GM18508 (cell line): ENCODE measurements around the gene IST1.
A peak's percentile ranks its signal among the peaks of the same experiment; 100 is the strongest.

Experiments
- ATAC-seq: cut with Tn5 transposase; IDR thresholded peaks from one replicate; pipeline ENCODE4 v1.9.1; 2021; ENCODE audit warnings: moderate number of reproducible peaks; ENCODE audit not compliant: insufficient read depth, unreplicated experiment

Gene IST1

DNA sequence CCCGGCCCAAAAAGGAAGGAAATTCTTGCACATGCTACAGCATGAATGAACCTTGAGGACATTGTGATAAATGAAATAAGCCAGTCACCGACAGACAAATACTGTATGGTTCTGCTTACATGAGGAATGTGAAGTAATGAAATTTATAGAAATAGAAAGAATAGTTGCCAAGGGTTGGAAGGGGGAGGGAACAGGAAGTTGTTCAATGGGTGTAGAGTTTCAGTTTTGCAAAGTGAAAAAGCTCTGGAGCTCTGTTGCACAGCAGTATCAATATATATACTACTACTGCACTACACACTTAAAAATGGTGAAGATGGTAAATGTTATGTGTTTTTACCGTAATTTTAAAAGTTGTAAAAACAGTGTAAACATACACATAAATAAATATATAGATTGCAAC is 61.2 kb downstream of the IST1 start:
- no peak for ATAC-seq

DNA sequence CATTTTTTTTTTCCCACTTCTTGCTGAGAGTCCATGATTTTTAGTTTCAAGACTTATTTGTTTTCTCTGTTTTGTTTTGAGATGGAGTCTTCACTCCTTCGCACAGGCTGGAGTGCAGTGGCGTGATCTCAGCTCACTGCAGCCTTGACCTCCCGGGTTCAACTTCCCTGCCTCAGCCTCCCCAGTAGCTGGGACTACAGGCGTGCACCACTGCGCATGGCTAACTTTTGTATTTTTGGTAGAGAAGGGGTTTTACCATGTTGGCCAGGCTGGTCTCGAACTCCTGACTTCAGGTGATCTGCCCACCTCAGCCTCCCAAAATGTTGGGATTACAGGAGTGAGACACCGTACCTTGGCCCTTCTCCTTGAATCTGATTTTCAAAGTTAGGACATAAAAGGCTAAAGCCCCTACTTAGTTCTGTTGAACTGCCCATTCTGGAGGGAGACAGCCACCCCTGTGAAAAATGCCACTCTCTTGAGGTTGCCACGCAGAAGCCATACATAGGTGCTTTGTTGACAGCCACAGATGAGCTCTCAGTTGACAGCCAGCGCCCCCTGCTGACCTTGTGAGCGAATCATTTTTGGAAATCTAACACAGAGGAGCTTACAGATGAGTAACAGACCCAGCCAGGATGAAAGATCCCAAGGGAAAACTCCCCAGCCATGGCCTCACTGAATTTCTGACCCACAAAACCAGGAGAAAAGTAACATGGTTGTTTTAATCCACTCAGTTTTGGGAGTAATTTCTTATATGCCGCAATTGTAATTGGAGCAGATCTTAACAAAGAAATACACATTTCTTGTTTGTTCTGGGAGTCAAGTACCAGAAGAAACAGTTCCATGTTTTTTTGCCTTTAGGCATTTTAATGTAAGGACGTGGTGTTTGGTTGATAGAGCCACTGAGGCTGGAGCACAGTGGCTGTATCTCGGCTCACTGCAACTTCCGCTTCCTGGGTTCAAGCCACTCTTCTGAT is 66.0 kb downstream of the IST1 start:
- peak; percentile 80 for ATAC-seq

DNA sequence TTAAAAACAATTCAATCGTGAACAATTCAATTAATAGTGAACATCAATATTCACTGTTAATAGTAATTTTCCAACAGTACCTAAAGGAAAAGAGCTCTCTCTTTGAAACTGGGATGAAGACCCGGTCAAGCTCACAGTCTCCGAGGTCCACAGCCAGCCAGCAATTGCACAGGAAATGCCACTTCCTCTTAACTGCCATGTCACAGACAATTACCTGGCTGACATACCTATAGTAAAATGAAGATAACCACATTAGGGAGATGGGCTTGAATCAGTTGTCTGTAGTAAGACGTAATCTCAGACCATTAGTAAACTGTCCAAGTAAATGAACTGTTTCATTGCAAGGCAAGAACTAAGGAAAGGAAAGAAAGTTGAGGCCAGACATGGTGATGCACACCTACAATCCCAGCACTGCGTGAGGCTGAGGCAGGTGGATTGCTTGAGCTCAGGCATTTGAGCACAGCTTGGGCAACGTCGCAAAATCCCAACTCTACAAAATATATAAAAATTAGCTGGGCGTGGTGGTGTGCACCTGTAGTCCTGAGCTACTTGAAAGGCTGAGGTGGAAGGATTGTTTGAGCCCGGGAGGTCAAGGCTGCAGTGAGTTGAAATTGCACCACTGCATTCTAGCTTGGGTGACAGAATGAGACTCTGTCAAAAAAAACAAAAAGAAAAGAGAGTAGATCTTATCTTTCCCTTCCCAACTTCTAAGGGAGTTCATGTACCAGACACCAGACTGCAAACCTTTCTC is 68.0 kb downstream of the IST1 start:
- no peak for ATAC-seq

DNA sequence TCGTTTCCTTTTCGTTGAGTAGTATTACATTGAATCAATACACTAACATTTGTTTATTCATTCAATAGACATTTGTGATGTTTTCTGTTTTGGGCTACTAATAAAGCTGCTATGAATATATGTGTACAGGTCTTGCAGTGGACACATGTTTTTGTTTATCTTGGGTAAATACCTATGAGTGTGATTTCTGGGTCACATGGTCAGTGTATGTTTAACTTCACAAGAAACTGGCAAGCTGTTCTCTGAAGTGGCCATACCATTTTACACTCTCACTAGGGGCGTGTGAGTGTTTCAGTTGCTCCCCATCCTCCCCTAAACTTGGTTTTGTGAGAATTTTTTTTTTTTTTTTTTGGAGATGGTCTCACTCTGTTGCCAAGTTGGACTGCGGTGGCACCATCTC is 69.9 kb downstream of the IST1 start:
- ATAC-seq: no peak

DNA sequence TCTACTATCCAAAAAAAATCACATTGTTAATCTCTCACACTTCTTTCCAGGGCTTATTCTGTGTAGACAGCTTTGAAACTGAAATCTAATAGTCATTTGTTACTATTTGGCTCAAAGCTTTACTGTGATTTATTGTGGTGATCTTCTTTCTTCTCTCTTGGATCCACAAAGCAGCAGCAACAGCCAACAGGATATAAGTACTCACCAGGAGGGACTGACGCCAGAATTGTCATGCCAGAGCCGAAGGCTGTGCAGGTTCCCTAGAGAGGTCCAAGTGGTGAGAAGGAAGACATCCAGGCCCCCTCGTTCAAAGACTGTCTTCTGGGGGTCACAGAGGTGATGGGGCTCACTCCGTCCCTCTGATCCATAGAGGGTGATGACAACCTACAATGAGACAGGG is 71.6 kb downstream of the IST1 start:
- no peak for ATAC-seq

DNA sequence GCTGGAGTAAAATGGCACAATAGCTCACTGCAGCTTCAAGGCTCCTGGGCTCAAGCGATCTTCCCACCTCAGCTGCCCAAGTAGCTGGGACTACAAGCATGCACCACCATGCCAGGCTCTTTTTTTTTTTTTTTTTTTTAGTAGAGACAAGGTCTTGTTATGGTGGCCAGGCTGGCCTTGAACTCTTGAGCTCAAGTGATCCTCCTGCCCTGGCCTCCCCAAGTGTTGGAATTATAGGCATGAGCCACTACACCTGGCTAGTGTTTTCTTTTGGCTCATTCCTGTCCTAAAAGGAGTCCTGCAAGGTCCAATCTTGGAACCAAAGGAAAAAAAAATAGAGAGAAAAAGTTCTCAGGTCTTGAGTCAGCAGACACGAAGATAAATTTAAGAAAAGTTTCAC is 74.0 kb downstream of the IST1 start:
- no peak for ATAC-seq

DNA sequence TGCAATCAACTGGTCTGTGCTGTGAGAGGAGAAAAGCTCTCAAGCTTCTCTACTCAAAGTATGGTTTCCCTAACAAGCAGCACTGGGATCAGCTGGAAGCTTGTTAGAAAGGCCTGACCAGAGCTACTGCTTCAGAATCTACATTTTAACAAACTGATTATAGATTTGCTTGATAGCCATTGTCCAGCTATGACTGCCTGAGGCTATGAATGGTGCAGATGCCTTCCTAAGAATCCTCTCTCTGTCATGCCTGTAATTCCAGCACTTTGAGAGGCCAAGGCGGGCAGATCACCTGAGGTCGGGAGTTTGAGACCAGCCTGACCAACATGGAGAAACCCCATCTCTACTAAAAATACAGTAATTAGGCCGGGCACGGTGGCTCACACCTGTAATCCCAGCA is 76.2 kb downstream of the IST1 start:
- ATAC-seq: no peak

DNA sequence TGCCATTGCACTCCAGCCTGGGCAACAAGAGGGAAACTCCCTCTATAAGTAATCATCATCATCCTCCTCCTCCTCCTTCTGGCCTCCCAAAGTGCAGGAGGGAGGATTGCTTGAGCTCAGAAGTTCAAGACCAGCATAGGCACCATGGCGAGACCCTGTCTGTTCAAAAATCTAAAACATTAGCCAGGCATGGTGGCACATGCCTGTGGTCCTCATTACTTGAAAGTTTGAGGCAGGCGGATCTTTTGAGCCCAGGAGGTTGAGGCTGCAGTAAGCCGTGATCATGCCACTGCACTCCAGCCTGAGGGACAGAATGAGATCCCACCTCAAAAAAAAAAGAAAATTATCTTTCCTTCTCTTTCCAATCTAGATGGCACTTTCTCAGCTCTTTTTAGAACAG is 77.0 kb downstream of the IST1 start:
- ATAC-seq: no peak

DNA sequence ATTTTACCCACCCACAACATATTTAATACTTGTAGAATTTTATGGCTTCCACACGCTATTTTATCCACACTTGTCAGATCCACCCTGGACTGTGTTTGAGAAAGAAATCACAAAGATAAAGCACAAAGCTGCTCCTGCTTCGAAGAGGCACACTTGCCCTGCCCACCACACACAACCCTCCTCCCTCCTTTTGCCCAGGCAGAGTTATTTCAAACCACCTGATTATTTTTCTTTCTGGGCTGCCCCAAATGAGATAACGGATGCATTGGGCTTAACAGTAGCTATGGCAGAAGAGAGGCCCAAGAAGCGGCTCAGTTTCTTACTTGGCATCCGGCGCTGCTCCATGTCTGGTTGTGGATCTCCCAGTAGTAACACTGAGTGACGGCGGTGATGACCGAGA is 77.7 kb downstream of the IST1 start:
- ATAC-seq: no peak

DNA sequence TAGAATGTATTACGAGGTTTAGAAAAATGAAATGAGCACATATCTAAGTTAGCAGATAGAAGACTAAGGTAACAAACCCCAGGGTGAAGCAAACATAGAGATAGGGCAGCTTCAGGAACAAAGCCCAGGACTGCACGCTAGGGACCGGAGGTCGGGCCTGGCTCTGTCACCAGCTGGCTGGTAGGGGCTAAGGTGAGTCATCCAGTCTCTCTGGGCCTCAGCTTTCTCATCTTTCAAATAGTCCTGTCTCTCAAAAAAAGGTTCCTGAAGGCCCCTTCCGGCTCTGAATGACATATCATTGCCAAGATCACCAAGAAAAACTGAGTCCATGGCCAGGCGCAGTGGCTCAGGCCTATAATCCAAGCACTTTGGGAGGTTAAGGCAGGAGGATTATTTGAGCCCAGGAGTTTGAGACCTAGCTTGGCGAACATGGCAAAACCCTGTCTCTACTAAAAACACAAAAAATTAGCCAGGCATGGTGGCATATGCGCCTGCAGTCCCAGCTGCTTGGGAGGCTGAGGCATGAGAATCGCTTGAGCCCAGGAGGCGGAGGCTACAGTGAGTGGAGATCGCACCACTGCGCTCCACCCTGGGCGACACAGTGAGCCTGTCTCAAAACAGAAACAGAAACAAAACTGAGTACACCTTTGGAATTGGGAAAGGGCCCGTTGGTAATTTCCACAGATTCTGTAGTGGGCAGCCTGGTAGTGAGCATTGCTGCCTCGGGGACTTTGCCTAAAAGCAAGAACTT is 78.9 kb downstream of the IST1 start:
- ATAC-seq: no peak
